Measurements from ENCODE around the gene FRMD1.

FRMD1 gene

GRCh38 chr6:168091381-168092264, 12.6 kb upstream of the FRMD1 start:
- DNase-seq = no peak
- no peak for ATAC-seq (ENCODE audit: insufficient read depth, low read depth)
- no peak overlapping the region for H3K9ac ChIP-seq (ENCODE audit: low read depth, low read length)

GRCh38 chr6:168090706-168091105, 11.7 kb upstream of the FRMD1 start:
- no peak overlapping the region for H3K9ac ChIP-seq (ENCODE audit: low read depth, low read length)
- ATAC-seq (ENCODE audit: insufficient read depth, low read depth) (no peak), DNase-seq (no peak)
- no peak overlapping the region for H3K4me3 ChIP-seq (ENCODE audit: low read depth in 1 of 2, low read length in 2 of 2)
- H4K20me1 ChIP-seq (ENCODE audit: insufficient read depth, low read length) = no peaks in the 10 kb centered on the region
- H3K4me1 ChIP-seq (ENCODE audit: insufficient read depth, low read length) = no peaks in the 10 kb centered on the region
- H3K79me2 ChIP-seq (ENCODE audit: insufficient read depth, low read length) = no peaks in the 10 kb centered on the region
- H3K27me3 ChIP-seq (ENCODE audit: insufficient read depth, low read length, poor library complexity) = no peaks in the 10 kb centered on the region
- H3K9me3 ChIP-seq (ENCODE audit: insufficient read depth, low read length, severe bottlenecking) = peaks cover 8% of the 10 kb centered on the region
- no peak overlapping the region for H2AFZ ChIP-seq (ENCODE audit: low read depth, low read length)
- no peak overlapping the region for H3K27ac ChIP-seq (ENCODE audit: low read length)
- no peaks in the 10 kb centered on the region for H3K36me3 ChIP-seq (ENCODE audit: insufficient read depth, low read length)
- H3K4me2 ChIP-seq (ENCODE audit: insufficient read depth, low read length) = no peak overlapping the region
- TF ChIP-seq CTCF (IDR thresholded peaks at IDR 0.05; ENCODE audit: borderline replicate concordance, extremely low read depth, low read length, poor library complexity, severe bottlenecking) (no peak), EZH2 (IDR thresholded peaks at IDR 0.05; ENCODE audit: borderline replicate concordance, low read depth, low read length, severe bottlenecking) (no peak)

More at GRCh38 chr6:168091381-168092264, 12.6 kb upstream of the FRMD1 start:
- Histone ChIP-seq H3K9me3 (ENCODE audit: insufficient read depth, low read length, severe bottlenecking) (peaks cover 8% of the 10 kb centered on the region), H4K20me1 (ENCODE audit: insufficient read depth, low read length) (no peaks in the 10 kb centered on the region), H3K4me3 (ENCODE audit: low read depth in 1 of 2, low read length in 2 of 2) (no peak overlapping the region), H3K27me3 (ENCODE audit: insufficient read depth, low read length, poor library complexity) (no peaks in the 10 kb centered on the region), H3K4me1 (ENCODE audit: insufficient read depth, low read length) (no peaks in the 10 kb centered on the region), H3K27ac (ENCODE audit: low read length) (no peak overlapping the region), H3K4me2 (ENCODE audit: insufficient read depth, low read length) (no peak overlapping the region), H3K36me3 (ENCODE audit: insufficient read depth, low read length) (no peaks in the 10 kb centered on the region), H2AFZ (ENCODE audit: low read depth, low read length) (no peak overlapping the region), H3K79me2 (ENCODE audit: insufficient read depth, low read length) (no peaks in the 10 kb centered on the region)
- no peak for TF ChIP-seq CTCF (IDR thresholded peaks at IDR 0.05; ENCODE audit: borderline replicate concordance, extremely low read depth, low read length, poor library complexity, severe bottlenecking)

GRCh38 chr6:168090064-168090690, 11.2 kb upstream of the FRMD1 start:
- Histone ChIP-seq H3K36me3 (ENCODE audit: insufficient read depth, low read length) (no peaks in the 10 kb centered on the region), H3K9me3 (ENCODE audit: insufficient read depth, low read length, severe bottlenecking) (peaks cover 8% of the 10 kb centered on the region), H3K9ac (ENCODE audit: low read depth, low read length) (no peak overlapping the region), H3K4me2 (ENCODE audit: insufficient read depth, low read length) (no peak overlapping the region), H4K20me1 (ENCODE audit: insufficient read depth, low read length) (no peaks in the 10 kb centered on the region), H3K79me2 (ENCODE audit: insufficient read depth, low read length) (no peaks in the 10 kb centered on the region), H3K4me3 (ENCODE audit: low read depth in 1 of 2, low read length in 2 of 2) (no peak overlapping the region), H3K27me3 (ENCODE audit: insufficient read depth, low read length, poor library complexity) (no peaks in the 10 kb centered on the region), H2AFZ (ENCODE audit: low read depth, low read length) (no peak overlapping the region), H3K27ac (ENCODE audit: low read length) (no peak overlapping the region), H3K4me1 (ENCODE audit: insufficient read depth, low read length) (no peaks in the 10 kb centered on the region)
- DNase-seq (no peak), ATAC-seq (ENCODE audit: insufficient read depth, low read depth) (no peak)
- TF ChIP-seq EZH2 (IDR thresholded peaks at IDR 0.05; ENCODE audit: borderline replicate concordance, low read depth, low read length, severe bottlenecking) = no peak
- TF ChIP-seq CTCF (IDR thresholded peaks at IDR 0.05; ENCODE audit: borderline replicate concordance, extremely low read depth, low read length, poor library complexity, severe bottlenecking) = no peak
